HG03095 (cell line): ENCODE measurements around the gene CRLF1.
"Not testable (repeated sequence)": the region's sequence is repeated elsewhere in the genome, so short reads cannot be mapped to it uniquely, and the experiment has no call there.

Experiments used
- ATAC-seq: cut with Tn5 transposase; IDR thresholded peaks from one replicate; pipeline ENCODE4 v1.9.1; 2021; ENCODE audit warnings: moderate library complexity; ENCODE audit not compliant: unreplicated experiment

CRLF1 gene

DNA sequence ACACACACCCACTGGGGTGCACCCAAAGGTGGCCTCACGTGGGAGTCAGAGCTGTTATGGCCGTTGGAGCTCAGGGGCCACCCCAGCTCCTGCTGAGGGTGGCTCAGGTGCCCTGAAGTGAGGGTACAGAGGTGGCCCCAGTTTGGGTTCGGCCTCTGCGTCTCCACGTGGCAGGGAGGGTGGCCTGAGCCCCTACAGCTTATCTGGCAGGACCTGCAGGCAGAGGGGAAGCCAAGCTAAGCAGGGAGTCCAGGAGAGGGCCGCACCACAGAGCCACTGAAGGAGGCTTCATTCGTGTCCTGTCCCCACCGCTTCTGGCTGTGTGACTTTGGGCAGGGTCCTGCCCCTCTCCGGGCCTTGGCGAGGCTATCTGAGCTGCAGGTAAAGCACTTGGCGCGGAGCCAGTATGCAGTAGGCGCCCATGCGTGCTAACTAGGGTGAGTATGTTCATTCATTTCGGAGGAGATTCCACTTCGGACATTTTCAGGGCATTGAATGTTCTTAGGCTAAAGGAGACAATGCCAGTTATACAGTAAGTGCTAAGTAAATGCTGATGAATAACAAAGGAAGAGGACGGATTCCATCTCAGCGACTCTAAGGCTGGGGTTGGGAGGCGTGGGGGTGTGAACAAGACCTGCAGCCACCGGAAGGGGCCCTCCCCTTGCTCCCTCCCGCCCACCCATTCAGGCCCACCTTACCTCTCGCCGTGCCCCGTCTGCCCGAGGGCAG, 13.1 kb downstream of the CRLF1 start:
- no peak for ATAC-seq

DNA sequence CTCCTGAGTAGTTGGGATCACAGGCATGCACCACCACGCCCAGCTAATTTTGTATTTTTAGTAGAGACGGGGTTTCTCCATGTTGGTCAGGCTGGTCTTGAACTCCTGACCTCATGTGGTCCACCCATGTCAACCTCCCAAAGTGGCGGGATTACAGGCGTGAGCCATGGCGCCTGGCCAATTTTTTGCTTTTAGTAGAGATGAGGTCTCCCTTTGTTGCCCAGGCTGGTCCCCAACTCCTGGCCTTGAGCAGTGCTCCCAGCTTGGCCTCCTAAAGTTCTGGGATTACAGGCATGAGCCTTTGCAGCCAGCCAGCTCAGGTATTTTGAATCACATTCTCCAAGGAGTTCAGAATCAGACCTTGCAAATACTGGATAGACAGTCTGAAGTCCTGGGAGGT, 13.9 kb downstream of the CRLF1 start:
- not testable (repeated sequence) for ATAC-seq

GRCh38 chr19:18591735-18592385, 14.7 kb downstream of the CRLF1 start:
- no peak for ATAC-seq

DNA sequence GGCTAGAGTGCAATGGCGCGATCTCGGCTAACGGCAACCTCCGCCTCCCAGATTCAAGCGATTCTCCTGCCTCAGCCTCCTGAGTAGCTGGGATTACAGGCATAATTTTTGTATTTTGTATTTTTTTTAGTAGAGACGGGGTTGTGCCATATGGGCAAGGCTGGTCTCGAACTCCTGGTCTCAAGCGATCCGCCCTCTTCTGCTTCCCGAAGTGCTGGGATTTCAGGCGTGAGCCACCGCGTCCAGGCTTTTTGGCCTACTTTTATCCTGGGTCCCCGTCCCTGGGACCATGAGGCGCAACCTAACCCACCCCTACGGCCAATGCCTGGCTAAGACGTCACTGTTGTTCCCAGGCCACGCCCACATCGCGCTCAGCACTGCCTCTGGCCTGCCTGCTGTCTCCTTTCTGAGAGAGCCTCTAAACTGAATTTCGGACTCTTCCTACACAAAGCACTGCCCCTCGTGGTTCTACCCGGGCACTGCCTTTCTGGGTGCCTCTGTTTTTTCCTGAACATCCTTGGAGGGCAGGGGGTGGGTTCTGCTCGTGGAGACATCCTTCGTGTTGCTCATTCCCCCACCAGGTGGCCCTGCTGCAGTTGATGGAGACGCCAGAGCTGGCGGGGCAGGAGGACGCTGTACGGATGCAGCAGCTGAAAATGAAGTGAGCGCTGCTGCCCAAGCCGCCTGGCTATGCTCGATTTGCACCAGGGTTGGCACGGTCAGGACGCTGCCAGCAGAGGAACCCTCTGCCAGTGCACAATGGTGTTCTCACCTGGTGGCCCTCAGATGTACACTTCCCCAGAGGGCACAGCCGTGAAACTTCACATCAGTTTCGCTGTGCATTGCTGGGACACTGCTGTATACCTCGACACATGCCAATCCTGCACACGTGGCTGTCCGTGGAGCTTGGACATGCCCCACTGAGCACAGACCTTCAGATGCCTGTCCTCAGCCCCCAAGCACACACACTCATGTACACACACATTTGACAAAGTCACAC, 16.0 kb downstream of the CRLF1 start:
- no peak for ATAC-seq

DNA sequence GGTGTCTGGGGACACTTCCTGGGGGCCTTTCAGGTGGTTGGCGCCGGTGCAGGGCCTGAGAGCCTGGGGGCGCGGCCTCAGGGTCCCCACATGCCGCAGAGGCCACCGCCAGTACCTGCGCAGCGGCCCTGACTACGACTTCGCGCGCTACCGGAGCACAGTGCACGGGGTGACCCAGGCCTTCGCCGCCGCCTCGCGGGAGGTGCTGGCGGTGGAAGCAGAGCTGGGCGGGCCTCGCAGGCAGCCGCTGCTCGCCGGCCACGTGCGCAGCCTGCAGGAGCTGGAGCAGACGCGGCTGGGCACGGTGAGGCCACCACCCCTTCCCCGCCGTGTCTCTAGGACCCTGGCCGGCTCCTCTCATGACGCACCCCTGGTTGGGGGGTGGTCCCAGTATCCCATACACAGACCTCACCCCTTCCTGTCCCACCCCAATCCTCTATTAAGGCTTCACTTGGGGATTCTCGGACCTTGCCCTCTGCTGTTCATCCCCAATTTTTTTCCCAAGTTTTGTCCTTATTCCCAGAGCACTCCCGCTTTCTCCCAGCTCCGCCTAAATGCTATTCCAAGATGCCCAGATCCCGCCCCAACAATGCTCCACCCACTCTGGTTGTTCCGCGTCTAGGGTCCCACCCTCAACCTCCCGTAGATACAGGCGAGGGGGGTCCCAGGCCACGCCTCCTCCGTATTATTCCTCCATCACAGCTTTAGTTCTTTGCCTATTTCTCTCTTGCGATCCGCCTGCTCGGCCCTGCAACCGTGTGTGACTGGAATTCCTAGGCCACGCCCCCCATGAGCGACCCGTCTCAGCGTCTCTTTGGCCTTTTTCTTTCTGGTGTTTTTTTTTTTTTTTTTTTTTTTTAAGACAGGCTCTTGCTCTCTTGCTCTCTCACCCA, 17.0 kb downstream of the CRLF1 start:
- peak; percentile 27 for ATAC-seq

DNA sequence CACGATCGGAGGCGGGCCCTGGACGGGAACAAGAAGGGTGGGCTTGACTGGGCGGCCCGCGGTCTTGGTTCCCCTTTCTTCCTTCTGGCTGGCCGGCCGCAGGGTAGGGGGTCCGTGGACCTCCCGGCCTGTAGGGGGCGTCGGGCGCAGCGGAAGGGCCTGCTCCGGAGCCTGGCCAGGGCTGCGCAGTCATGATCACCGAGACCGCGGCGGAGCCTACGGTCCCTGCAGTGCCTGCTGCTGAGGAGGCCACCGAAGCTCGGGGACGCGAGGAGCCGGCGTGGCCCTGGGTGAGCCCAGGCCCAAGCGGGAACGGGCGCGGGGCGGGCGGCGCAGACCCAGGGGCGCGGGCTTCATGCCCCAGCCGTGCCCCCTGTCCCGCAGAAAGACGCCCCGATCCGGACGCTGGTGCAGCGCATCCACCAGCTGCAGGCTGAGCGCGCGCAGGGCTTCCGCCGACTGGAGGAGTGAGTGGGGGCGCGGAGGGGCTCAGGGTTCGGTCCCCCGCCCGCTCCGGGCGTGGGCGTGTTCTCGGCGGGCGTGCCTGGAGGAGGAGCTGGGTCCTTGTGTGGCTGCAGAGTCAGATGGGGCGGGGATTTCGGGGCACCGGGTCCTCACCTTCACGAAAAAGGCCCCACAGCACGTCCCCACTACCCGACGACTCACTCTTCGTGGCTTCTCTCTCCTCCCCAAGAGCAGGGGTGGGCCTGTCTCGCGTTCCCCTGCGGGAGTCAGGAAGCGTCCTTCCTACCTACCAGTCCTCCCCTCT, 17.8 kb downstream of the CRLF1 start, which contains the start of gene REX1BD:
Gene REX1BD, plus strand, starts transcription at position 188 of the 769 bp plus-strand sequence. Its CDS starts 4 bp downstream, at position 192.
- peak; percentile 70 for ATAC-seq

DNA sequence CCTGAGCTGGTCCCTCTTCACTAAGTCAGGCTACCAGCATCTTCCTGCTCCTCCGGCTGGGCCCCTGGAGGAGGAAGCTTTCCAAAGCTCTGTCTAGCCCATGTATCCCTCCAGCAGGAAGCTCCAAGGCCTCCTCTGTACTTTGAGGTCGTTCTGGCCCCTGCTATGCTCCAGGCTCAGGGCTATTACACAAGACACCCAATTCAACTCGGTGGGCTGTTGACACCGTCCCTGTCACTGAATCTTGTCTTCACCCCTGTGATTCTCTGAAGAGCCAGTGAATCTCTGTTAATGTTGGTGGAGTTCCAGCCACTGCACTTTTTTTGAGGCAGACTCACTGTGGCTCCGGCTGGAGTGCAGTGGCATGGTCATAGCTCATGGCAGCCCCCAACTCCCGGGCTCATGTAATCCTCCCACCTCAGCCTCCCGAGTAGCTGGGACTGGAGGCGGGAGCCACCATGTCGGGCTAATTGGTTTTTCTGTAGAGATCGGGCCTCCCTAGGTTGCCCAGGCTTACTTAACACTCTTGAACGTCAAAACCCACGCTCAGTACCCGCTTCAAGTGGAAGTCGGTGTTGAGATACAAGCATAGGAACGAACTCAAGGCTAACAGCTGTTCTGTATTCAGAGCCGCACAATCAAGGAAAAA, 18.5 kb downstream of the CRLF1 start:
- ATAC-seq = no peak

GRCh38 chr19:18587561-18587960, 19.0 kb downstream of the CRLF1 start:
- no peak for ATAC-seq

GRCh38 chr19:18586306-18586705, 20.3 kb downstream of the CRLF1 start:
- no peak for ATAC-seq

DNA sequence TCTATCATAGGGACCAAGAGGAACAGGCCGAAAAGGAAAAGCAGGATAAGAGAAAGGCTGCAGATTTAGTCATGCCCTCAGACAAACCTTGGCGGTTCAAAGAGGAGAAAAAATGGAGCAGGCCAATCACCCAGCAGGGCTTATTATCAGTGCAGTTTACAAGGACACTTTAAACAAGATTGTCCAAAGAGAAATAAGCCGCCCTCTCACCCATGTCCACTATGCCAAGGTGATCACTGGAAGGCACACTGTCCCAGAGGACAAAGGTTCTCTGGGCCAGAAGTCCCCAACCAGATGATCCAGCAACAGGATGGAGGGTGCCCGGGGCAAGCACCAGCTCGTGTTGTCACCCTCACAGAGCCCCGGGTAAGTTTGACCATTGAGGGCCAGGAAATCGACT, 26.3 kb downstream of the CRLF1 start:
- no peak for ATAC-seq

GRCh38 chr19:18577365-18577914, 29.2 kb downstream of the CRLF1 start:
- no peak for ATAC-seq

- ATAC-seq = no peak
These were observed 30.2 kb downstream of the CRLF1 start for GRCh38 chr19:18576383-18576782.

DNA sequence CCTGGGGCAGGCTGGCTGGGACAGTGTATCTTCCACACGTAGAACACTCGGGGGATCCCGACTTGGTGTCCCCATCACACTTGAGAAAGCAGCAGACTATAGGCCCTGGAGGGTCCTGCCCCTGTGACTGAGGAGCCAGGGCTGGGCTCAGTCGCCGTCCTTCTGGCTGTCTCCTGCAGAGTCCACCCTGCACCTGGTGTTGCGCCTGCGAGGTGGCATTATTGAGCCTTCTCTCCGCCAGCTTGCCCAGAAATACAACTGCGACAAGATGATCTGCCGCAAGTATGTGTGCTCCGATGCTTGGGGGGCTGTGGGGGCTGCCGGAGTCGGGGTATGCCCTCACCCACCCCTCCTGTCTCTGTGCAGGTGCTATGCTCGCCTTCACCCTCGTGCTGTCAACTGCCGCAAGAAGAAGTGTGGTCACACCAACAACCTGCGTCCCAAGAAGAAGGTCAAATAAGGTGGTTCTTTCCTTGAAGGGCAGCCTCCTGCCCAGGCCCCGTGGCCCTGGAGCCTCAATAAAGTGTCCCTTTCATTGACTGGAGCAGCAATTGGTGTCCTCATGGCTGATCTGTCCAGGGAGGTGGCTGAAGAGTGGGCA, 31.8 kb downstream of the CRLF1 start:
- ATAC-seq = no peak

- ATAC-seq = peak; percentile 85
These were observed 34.8 kb downstream of the CRLF1 start, which contains the start of gene UBA52 for GRCh38 chr19:18571564-18572344. Gene UBA52, plus strand, starts transcription at chr19:18571857. Its CDS starts 1,444 bp downstream, at chr19:18573301.

- ATAC-seq = no peak
These were observed 38.2 kb downstream of the CRLF1 start for GRCh38 chr19:18568367-18568766.

DNA sequence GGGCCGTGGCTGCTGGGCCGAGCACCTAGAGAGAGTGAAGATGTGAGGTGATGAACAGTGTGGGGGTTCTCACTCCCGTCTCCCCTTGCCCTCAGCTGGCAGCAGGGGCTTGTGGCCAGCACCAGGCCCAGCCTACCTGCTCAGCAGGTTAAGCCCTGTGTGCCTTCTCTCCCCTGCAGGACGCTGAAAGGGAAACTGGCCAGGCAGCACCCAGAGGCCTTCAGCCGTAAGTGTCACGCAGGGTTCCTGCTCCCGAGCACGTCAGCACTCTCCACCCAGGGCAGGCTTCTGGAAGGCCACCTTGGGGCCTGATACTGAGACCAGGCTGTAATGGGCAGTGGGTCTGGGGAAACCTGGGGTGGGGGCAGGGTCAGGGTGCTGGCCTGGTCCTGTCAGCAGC, 39.6 kb downstream of the CRLF1 start:
- ATAC-seq = no peak

- no peak for ATAC-seq
These were observed 44.5 kb downstream of the CRLF1 start for GRCh38 chr19:18562086-18562485.
